HG03575 (cell line): ENCODE data around the gene NUCKS1.

Source experiments
- ATAC-seq: cut with Tn5 transposase; IDR thresholded peaks from one replicate; pipeline ENCODE4 v1.9.1; 2021; ENCODE audit not compliant: unreplicated experiment, insufficient number of reproducible peaks, low FRiP score; ENCODE audit errors: extremely low read depth

NUCKS1 gene

GRCh38 chr1:205678286-205679111 lies 71.5 kb downstream of the NUCKS1 start:
- ATAC-seq: no peak

GRCh38 chr1:205677167-205677566 lies 72.8 kb downstream of the NUCKS1 start:
- no peak for ATAC-seq

- ATAC-seq: no peak
These were observed 73.4 kb downstream of the NUCKS1 start for GRCh38 chr1:205676597-205676996.

DNA sequence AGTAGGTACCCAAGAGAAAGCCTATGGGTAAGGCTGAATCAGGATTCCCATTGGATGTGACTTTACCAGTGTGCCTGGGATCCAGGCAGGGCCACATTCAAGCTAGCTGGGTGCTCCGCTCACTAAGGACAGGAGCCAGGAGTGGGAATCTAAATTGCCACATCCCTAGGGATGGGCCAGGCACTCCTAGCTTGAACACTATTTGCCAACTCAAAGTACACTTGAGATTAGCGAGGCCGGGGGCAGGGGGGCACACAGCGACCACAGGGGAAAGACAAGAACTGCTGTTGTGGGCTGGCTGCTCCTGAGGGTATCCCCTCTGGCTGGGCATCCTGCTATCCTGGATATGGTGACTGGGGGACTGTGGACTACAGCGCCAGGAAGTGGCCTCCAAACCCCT lies 74.0 kb downstream of the NUCKS1 start:
- ATAC-seq: no peak

DNA sequence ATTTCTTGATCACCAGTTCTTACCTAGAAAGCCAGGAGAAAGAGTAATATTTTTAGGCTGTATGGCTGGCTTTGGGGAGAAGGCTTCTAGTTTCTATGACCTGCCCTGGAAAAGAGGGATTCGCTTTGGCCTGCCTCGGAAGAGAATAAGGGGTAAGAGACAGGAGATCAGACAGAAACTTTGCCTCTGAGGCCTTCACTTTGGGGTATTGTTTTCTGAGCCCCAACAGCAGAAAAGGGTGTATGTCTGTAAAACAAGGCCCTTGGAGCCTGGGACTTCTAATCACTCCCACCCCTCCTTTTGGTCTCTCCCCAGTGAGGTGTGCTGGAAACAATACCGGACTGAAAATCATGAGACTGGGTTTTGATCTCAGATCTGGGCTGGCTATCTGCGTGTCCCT lies 74.7 kb downstream of the NUCKS1 start:
- ATAC-seq: no peak

- ATAC-seq: no peak
These were observed 77.0 kb downstream of the NUCKS1 start for GRCh38 chr1:205672970-205673369.

DNA sequence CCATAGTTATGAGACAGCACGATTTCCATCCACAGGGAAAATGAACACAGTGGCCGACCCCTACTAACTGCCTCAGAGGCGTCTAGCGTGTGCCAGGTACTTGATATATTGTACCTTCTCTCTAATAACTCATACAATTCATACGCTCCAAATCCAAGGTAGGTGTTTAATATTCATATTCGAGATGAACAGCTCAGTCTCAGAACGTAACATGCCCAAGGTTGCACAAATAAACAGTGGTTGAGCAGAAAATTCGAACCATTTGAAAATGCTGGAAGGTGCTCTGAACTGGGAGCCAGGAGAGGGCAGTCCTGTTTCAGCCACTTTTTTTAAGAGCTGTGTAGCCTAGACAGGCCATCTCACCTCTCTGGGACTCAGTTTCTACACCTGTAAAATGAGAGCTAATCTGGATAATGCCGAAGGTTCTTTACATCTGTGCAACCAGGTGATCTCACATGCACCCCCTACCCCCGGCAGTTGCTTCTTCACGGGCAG lies 77.5 kb downstream of the NUCKS1 start:
- no peak for ATAC-seq

DNA sequence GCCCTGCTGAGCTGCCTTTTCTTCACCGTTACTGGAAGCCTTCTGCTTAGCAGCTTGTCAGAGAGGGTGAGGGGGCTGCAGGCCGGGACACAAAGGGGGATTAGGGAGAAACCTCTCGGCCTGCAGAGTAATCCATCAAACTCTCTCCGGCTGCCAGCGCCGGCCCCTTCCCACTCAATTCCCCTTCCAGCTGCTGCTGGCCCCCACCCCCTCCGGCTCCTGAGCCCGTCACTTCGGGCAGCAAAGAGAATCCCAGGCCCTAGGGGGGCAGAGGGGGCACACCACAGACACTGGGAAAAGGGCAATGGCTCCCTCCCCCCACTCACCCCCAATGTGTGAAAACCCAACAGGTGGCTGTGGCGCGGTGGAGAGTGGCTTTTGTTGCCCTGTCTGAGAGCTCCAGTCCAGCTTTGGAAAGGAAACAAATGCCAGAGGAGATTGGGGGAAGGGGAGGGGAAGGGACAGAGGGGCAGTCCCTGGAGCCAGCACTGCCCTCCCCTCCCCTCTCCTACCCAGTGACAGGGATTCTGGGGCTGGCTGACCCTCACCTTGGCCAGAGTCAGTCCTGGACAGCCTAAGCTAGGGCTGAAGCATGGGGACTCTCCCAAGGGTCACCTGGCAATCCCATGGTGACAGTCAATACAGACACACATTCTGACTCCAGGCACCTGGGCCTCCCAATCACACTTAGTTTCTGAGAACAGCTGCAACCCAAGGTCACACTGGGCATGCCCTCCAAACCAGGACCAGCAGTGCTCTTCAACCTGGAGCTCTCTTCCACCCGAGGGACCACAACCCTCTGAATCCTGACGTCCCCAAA lies 79.2 kb downstream of the NUCKS1 start:
- no peak for ATAC-seq

DNA sequence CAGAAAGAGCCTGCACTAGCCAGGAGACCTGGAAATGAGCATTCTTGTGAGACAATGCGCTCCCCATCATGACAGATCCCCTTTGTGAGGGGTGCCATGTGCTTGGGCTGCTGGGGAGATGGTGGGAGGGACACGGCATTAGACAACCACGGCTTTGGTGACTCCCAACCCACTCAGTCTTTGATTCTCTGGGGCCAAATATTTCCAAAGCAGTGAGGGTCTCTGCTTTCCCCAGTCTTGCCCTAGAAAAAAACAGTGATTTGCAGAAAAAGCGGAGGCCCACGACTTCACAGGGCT lies 79.9 kb downstream of the NUCKS1 start:
- ATAC-seq: no peak

DNA sequence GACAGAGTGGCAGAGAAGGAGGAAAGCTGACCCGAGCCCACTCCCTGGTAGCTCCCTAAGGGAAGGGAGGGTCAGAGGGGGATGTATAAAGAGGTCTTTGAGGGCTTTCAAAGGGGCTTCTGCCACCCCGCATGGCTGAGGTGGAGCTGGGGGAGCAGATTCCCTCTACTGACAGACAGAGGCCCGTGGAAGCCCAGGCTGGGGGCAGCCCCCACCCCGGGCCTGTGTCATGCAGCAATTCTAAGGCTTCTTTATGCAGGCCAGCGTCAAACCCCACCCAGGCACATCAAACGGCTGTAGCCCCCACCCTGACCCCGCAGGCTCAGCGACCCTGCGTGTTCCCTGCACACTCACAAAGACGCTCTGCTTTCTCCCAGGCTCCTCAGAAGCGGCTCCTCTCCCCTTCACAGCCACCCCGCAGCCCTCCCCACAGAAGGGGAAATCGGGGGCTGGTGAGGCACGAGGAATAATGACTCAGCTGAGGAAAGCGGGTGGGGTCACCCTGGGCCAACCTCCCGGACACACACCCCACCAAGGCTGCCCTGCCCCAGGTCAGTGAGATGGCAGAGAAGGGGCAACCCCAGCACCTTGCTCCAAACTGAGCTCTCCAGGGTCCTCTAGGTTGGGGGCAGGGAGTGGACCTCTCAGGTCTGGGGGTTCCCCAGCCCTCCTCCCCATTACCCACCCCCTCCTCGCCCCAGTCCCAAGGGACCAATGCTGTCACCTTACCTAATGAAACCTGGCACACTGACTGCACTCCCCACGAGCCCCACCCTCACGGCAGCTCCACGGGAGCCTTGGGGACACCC lies 80.4 kb downstream of the NUCKS1 start:
- no peak for ATAC-seq

DNA sequence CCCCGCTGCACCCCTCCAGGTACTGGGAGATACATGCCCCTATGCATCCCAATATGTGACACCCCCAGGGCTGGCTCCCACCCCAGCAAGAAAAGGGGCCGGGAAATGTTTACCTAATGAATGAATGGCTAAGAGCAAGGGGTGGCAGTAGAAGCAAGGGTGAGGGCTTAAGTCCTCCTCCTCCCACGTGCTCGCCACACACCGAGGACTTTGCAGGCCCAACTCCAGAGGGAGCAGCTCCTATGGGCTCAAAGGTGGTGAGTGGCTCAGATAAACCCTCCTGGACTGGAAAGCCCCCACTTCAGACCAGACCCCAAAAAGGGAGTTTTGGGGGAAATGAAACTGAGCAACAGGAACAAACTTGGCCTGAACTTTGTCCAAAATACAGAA lies 81.0 kb downstream of the NUCKS1 start:
- no peak for ATAC-seq

GRCh38 chr1:205667909-205668643 lies 81.9 kb downstream of the NUCKS1 start:
- no peak for ATAC-seq

GRCh38 chr1:205666372-205667166 lies 83.4 kb downstream of the NUCKS1 start:
- ATAC-seq: no peak

DNA sequence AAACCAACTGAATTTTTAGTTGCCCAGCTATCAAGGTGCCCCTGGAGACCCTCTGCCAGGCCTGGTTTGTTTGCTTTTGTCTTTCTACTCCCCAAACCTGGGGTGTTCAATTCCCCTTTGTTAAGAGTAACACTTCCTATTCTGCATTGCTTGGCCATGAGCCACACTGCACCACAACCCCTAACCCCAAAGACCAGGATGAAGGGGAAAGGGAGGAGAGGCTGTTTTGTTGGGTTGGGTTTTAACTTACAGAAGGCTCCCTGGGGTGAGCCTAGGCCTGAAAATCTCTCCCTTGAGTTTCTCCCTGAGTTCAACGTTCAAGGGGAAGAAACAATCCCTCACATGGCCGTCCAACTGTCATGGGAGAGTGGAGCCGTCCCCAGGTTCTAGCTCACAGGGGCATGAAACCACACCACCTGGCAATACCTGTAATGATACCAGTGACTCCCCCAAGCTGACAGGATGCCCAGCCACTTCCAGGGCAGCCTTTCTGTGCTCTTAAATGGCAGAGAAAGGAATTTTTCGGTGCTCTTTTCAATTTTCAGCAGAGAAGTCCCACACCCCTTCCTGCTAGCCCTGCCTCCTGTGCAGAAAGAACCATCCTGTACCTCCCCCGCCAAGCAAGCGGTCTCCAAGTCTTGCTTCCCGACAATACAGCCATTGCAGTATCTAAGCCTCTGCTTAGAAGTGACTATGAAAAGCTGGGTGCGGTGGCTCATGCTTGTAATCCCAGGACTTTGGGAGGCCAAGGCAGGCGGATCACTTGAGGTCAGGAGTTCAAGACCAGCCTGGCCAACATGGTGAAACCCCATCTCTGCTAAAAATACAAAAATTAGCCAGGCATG lies 84.6 kb downstream of the NUCKS1 start:
- ATAC-seq: no peak

DNA sequence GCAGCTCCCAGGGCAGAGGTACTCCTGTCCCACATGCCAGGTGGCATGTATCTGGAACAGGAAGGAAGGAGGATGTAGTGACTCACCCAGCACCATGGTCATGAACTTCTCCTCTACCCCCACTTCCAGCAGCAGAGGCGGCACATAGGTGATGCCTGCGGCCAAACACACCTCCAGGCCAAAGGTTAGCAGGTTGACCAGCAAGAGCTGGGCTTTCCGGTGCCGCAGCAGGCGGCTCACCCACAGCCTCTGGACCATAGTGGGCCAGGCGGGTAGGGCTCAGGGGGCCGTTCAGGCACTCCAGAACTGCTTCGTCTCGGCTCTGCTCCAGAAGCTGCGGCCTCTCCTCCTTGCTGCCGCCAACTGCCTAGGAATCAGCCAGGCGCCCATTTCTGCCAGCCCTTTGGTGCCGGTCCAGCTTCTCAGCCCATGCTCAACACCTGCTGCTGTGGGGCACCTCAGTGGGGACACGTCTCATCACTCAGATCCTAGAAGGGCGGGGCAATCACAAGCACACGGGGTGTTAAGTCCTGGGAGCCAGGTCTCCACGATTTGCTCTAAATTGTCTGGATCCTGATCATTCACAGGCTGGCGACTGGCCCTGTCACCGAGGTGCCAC lies 85.5 kb downstream of the NUCKS1 start:
- ATAC-seq: no peak

DNA sequence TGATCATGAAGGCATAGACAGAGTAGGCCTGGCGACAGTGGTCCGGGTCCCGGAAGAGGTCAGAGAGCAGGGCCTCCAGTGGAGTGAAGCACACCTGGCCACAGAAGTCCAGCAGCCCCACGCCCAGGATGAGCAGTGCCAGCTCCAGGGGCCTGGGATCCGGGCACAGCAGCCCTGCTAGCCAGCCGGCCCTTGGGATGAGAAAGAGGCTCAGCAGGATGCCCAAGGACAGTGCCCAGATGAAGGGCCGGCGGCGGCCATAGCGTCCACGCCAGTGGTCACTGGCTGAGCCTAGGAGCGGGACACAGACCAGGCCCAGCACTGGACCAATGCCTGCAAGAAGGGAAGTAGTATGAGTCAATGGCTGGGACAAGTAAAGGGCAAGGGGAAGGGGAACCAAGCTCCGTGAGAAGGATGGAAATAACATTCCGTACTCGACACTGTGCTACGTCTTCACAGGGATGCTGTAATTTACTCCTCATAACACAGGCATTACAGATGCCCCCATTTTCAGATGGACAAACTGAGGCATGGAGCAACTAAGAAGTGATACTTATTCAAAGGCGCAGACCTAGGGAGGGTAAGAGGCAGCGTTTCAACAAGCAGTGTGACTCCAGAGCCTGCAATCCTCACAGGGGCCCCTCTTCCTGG lies 86.6 kb downstream of the NUCKS1 start:
- ATAC-seq: no peak
